Sigmoid colon (tissue), 4 donors: ENCODE results near the gene ZNF518B.

Source experiments
- EP300 ChIP-seq, 4 donors: sonication (generic); formaldehyde crosslinking; IDR thresholded peaks; one replicate each; pipeline ENCODE4 v1.6.1; 2017; ENCODE audit warnings: antibody characterized with exemption in 4 of 4
- POLR2A ChIP-seq, 2 donors: fragments of 450-650 bp; IDR thresholded peaks; one replicate each; pipeline ENCODE4 v1.6.1; 2016; ENCODE audit warnings: antibody characterized with exemption in 2 of 2, mild to moderate bottlenecking in 2 of 2, moderate library complexity in 2 of 2
- POLR2AphosphoS5 ChIP-seq, 4 donors: sonication (generic); formaldehyde crosslinking; IDR thresholded peaks; one replicate each; pipeline ENCODE4 v1.6.1; 2017; ENCODE audit warnings: antibody characterized with exemption in 4 of 4
- TF ChIP-seq, protein P1 (sequence below), 4 experiments: fragments of 450-650 bp in 3 of 4; fragments of 200-600 bp in 1 of 4; IDR thresholded peaks; one replicate each; pipeline ENCODE4 v1.5.1; 2016 to 2019; ENCODE audit warnings: antibody characterized with exemption in 4 of 4, mild to moderate bottlenecking in 3 of 4, moderate library complexity in 2 of 4

DNA sequence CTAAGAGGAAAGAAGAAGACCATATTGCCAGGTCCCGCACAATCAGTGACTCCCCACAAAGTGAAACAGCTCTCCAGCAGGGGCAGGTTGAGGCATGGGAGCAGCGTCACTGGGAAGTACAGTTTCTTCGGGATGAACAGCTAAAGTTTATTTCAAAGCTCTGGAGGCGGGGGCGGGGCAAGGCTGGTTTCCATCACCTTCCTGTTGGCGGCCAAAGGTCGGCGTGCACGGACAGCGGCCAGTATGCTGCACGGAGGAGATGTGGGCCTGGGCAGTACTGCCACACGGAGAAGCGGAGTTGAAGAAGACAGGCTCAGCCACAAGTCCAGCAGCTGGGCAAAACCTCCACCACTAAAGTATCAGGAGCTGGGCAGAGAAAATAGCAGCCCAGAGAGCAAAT is 951 bp upstream of the ZNF518B start:
- TF ChIP-seq, protein P1, sequence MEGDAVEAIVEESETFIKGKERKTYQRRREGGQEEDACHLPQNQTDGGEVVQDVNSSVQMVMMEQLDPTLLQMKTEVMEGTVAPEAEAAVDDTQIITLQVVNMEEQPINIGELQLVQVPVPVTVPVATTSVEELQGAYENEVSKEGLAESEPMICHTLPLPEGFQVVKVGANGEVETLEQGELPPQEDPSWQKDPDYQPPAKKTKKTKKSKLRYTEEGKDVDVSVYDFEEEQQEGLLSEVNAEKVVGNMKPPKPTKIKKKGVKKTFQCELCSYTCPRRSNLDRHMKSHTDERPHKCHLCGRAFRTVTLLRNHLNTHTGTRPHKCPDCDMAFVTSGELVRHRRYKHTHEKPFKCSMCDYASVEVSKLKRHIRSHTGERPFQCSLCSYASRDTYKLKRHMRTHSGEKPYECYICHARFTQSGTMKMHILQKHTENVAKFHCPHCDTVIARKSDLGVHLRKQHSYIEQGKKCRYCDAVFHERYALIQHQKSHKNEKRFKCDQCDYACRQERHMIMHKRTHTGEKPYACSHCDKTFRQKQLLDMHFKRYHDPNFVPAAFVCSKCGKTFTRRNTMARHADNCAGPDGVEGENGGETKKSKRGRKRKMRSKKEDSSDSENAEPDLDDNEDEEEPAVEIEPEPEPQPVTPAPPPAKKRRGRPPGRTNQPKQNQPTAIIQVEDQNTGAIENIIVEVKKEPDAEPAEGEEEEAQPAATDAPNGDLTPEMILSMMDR (IDR thresholded peaks at IDR 0.05), result no peak
- TF ChIP-seq POLR2A (IDR thresholded peaks at IDR 0.05), result no peak
- TF ChIP-seq POLR2AphosphoS5 (IDR thresholded peaks at IDR 0.05), result no peak
- TF ChIP-seq EP300 (IDR thresholded peaks at IDR 0.05), result no peak
